GM12892 (cell line): ENCODE data around the gene C19orf33.
A peak's percentile ranks its signal among the peaks of the same experiment; 100 is the strongest.

Source experiments
- DNase-seq: peaks from one replicate; pipeline ENCODE4 v3.0.0; 2011; ENCODE audit not compliant: insufficient read length
- FAIRE-seq: peaks from 2 replicates; lab custom pipeline; 2011; peaks lifted over from hg19 to GRCh38; lab: Jason Lieb, UNC
- POLR2A ChIP-seq: IDR thresholded peaks from 2 replicates; pipeline ENCODE4 v1.6.1; 2011; ENCODE audit warnings: low read depth, low read length, control low read depth
- POLR2AphosphoS5 ChIP-seq: IDR thresholded peaks from 2 replicates; pipeline ENCODE4 v1.6.1; 2011; ENCODE audit warnings: low read depth, low read length, control low read depth
- TAF1 ChIP-seq: IDR thresholded peaks from 2 replicates; pipeline ENCODE4 v1.6.1; 2011; ENCODE audit warnings: low read depth, mild to moderate bottlenecking, control low read depth, low read length, borderline replicate concordance

Gene C19orf33

GRCh38 chr19:38281811-38282566 is 22.1 kb upstream of the C19orf33 start:
- peak; percentile 76 for FAIRE-seq
- TF ChIP-seq TAF1 (no peak), POLR2A (no peak), POLR2AphosphoS5 (no peak)
- DNase-seq = no peak

- DNase-seq = no peak
- FAIRE-seq = no peak
- no peak for TF ChIP-seq TAF1
- no peak for TF ChIP-seq POLR2A
- no peak for TF ChIP-seq POLR2AphosphoS5
Measured at GRCh38 chr19:38283271-38283670, 20.8 kb upstream of the C19orf33 start.

- TF ChIP-seq TAF1 (no peak), POLR2AphosphoS5 (no peak), POLR2A (no peak)
- no peak for DNase-seq
- no peak for FAIRE-seq
Measured at GRCh38 chr19:38284422-38284821, 19.6 kb upstream of the C19orf33 start.

GRCh38 chr19:38285567-38285966 is 18.5 kb upstream of the C19orf33 start:
- no peak for FAIRE-seq
- DNase-seq = no peak
- no peak for TF ChIP-seq TAF1
- TF ChIP-seq POLR2A = no peak
- no peak for TF ChIP-seq POLR2AphosphoS5

GRCh38 chr19:38287604-38288003 is 16.4 kb upstream of the C19orf33 start:
- TF ChIP-seq TAF1 (no peak), POLR2AphosphoS5 (no peak), POLR2A (no peak)
- no peak for FAIRE-seq
- no peak for DNase-seq

GRCh38 chr19:38288123-38288855 is 15.8 kb upstream of the C19orf33 start:
- no peak for TF ChIP-seq TAF1
- no peak for TF ChIP-seq POLR2A
- no peak for TF ChIP-seq POLR2AphosphoS5
- no peak for DNase-seq
- FAIRE-seq = no peak

- TF ChIP-seq POLR2A (no peak), POLR2AphosphoS5 (no peak), TAF1 (no peak)
- DNase-seq = no peak
- FAIRE-seq = no peak
Measured at GRCh38 chr19:38289955-38290354, 14.1 kb upstream of the C19orf33 start.

GRCh38 chr19:38290631-38291147 is 13.4 kb upstream of the C19orf33 start:
- TF ChIP-seq POLR2AphosphoS5 (no peak), TAF1 (no peak), POLR2A (no peak)

GRCh38 chr19:38291855-38292254 is 12.2 kb upstream of the C19orf33 start:
- DNase-seq (no peak), FAIRE-seq (no peak)
- TF ChIP-seq TAF1 = no peak
- no peak for TF ChIP-seq POLR2A
- no peak for TF ChIP-seq POLR2AphosphoS5

More at GRCh38 chr19:38290631-38291147, 13.4 kb upstream of the C19orf33 start:
- FAIRE-seq = no peak
- DNase-seq = no peak

GRCh38 chr19:38293281-38293680 is 10.8 kb upstream of the C19orf33 start:
- DNase-seq (no peak), FAIRE-seq (no peak)
- TF ChIP-seq POLR2AphosphoS5 = no peak
- no peak for TF ChIP-seq TAF1
- TF ChIP-seq POLR2A = no peak

- FAIRE-seq = no peak
Measured at GRCh38 chr19:38294090-38294489, 10.0 kb upstream of the C19orf33 start.

More at GRCh38 chr19:38294090-38294489, 10.0 kb upstream of the C19orf33 start:
- DNase-seq = no peak
- TF ChIP-seq POLR2AphosphoS5 (no peak), TAF1 (no peak), POLR2A (no peak)
